ENCODE measurements around the gene DGKG.

DGKG gene

GRCh38 chr3:186176373-186176990 lies 185.6 kb downstream of the DGKG start:
- H3K36me3 ChIP-seq (ENCODE audit: insufficient read depth, low read length), result no peaks in the 10 kb centered on the region
- TF ChIP-seq FOXP2 (optimal IDR thresholded peaks at IDR 0.05; ENCODE audit: control extremely low read depth, extremely low read length, insufficient read depth) (no peak), POLR2AphosphoS5 (IDR thresholded peaks at IDR 0.05; ENCODE audit: borderline replicate concordance, low read depth, low read length) (no peak), EZH2 (IDR thresholded peaks at IDR 0.05) (no peak)

GRCh38 chr3:186173224-186173815 lies 188.7 kb downstream of the DGKG start:
- no peak overlapping the region for H3K27ac ChIP-seq
- no peak overlapping the region for H3K4me3 ChIP-seq
- H3K9ac ChIP-seq (ENCODE audit: insufficient read length), result no peak overlapping the region
- H3K36me3 ChIP-seq (ENCODE audit: insufficient read depth, low read length), result no peaks in the 10 kb centered on the region
- TF ChIP-seq EZH2 (IDR thresholded peaks at IDR 0.05), result no peak
- no peak for TF ChIP-seq FOXP2 (optimal IDR thresholded peaks at IDR 0.05; ENCODE audit: control extremely low read depth, extremely low read length, insufficient read depth)
- no peak for TF ChIP-seq POLR2AphosphoS5 (IDR thresholded peaks at IDR 0.05; ENCODE audit: borderline replicate concordance, low read depth, low read length)
- H3K9me3 ChIP-seq (ENCODE audit: low read depth, low read length), result no peaks in the 10 kb centered on the region
- DNase-seq (ENCODE audit: low read depth, low spot score), result no peak

More at GRCh38 chr3:186176373-186176990, 185.6 kb downstream of the DGKG start:
- H3K9ac ChIP-seq (ENCODE audit: insufficient read length), result no peak overlapping the region
- no peak overlapping the region for H3K27ac ChIP-seq
- no peak for DNase-seq (ENCODE audit: low read depth, low spot score)
- H3K9me3 ChIP-seq (ENCODE audit: low read depth, low read length), result no peaks in the 10 kb centered on the region
- H3K4me3 ChIP-seq, result no peak overlapping the region

- no peak overlapping the region for H3K27ac ChIP-seq
- no peaks in the 10 kb centered on the region for H3K36me3 ChIP-seq (ENCODE audit: insufficient read depth, low read length)
- no peak overlapping the region for H3K4me3 ChIP-seq
- DNase-seq (ENCODE audit: low read depth, low spot score), result no peak
- TF ChIP-seq FOXP2 (optimal IDR thresholded peaks at IDR 0.05; ENCODE audit: control extremely low read depth, extremely low read length, insufficient read depth), result no peak
- no peak for TF ChIP-seq POLR2AphosphoS5 (IDR thresholded peaks at IDR 0.05; ENCODE audit: borderline replicate concordance, low read depth, low read length)
- TF ChIP-seq EZH2 (IDR thresholded peaks at IDR 0.05), result no peak
- no peaks in the 10 kb centered on the region for H3K9me3 ChIP-seq (ENCODE audit: low read depth, low read length)
- H3K9ac ChIP-seq (ENCODE audit: insufficient read length), result no peak overlapping the region
Observed at GRCh38 chr3:186172353-186172752, 189.7 kb downstream of the DGKG start.

GRCh38 chr3:186171521-186171920 lies 190.5 kb downstream of the DGKG start:
- Histone ChIP-seq H3K9me3 (ENCODE audit: low read depth, low read length) (no peaks in the 10 kb centered on the region), H3K27ac (no peak overlapping the region)
- TF ChIP-seq POLR2AphosphoS5 (IDR thresholded peaks at IDR 0.05; ENCODE audit: borderline replicate concordance, low read depth, low read length) (no peak), EZH2 (IDR thresholded peaks at IDR 0.05) (no peak), FOXP2 (optimal IDR thresholded peaks at IDR 0.05; ENCODE audit: control extremely low read depth, extremely low read length, insufficient read depth) (no peak)

GRCh38 chr3:186170516-186170915 lies 191.5 kb downstream of the DGKG start:
- Histone ChIP-seq H3K9me3 (ENCODE audit: low read depth, low read length) (no peaks in the 10 kb centered on the region), H3K9ac (ENCODE audit: insufficient read length) (no peak overlapping the region), H3K4me3 (no peak overlapping the region), H3K27ac (no peak overlapping the region), H3K36me3 (ENCODE audit: insufficient read depth, low read length) (no peaks in the 10 kb centered on the region)
- TF ChIP-seq POLR2AphosphoS5 (IDR thresholded peaks at IDR 0.05; ENCODE audit: borderline replicate concordance, low read depth, low read length) (no peak), EZH2 (IDR thresholded peaks at IDR 0.05) (no peak), FOXP2 (optimal IDR thresholded peaks at IDR 0.05; ENCODE audit: control extremely low read depth, extremely low read length, insufficient read depth) (no peak)
- DNase-seq (ENCODE audit: low read depth, low spot score), result no peak

More at GRCh38 chr3:186171521-186171920, 190.5 kb downstream of the DGKG start:
- Histone ChIP-seq H3K4me3 (no peak overlapping the region), H3K36me3 (ENCODE audit: insufficient read depth, low read length) (no peaks in the 10 kb centered on the region), H3K9ac (ENCODE audit: insufficient read length) (no peak overlapping the region)
- DNase-seq (ENCODE audit: low read depth, low spot score), result no peak

GRCh38 chr3:186169379-186169778 lies 192.7 kb downstream of the DGKG start:
- TF ChIP-seq EZH2 (IDR thresholded peaks at IDR 0.05) (no peak), FOXP2 (optimal IDR thresholded peaks at IDR 0.05; ENCODE audit: control extremely low read depth, extremely low read length, insufficient read depth) (no peak), POLR2AphosphoS5 (IDR thresholded peaks at IDR 0.05; ENCODE audit: borderline replicate concordance, low read depth, low read length) (no peak)
- no peak overlapping the region for H3K4me3 ChIP-seq
- H3K9ac ChIP-seq (ENCODE audit: insufficient read length), result no peak overlapping the region
- no peaks in the 10 kb centered on the region for H3K9me3 ChIP-seq (ENCODE audit: low read depth, low read length)
- H3K36me3 ChIP-seq (ENCODE audit: insufficient read depth, low read length), result no peaks in the 10 kb centered on the region
- H3K27ac ChIP-seq, result no peak overlapping the region
- DNase-seq (ENCODE audit: low read depth, low spot score), result no peak

GRCh38 chr3:186168976-186169375 lies 193.1 kb downstream of the DGKG start:
- no peaks in the 10 kb centered on the region for H3K36me3 ChIP-seq (ENCODE audit: insufficient read depth, low read length)
- DNase-seq (ENCODE audit: low read depth, low spot score), result no peak
- TF ChIP-seq POLR2AphosphoS5 (IDR thresholded peaks at IDR 0.05; ENCODE audit: borderline replicate concordance, low read depth, low read length) (no peak), EZH2 (IDR thresholded peaks at IDR 0.05) (no peak), FOXP2 (optimal IDR thresholded peaks at IDR 0.05; ENCODE audit: control extremely low read depth, extremely low read length, insufficient read depth) (no peak)
- H3K27ac ChIP-seq, result no peak overlapping the region
- H3K9me3 ChIP-seq (ENCODE audit: low read depth, low read length), result no peaks in the 10 kb centered on the region
- no peak overlapping the region for H3K4me3 ChIP-seq
- no peak overlapping the region for H3K9ac ChIP-seq (ENCODE audit: insufficient read length)

GRCh38 chr3:186167646-186168395 lies 194.2 kb downstream of the DGKG start:
- Histone ChIP-seq H3K4me3 (no peak overlapping the region), H3K27ac (no peak overlapping the region), H3K36me3 (ENCODE audit: insufficient read depth, low read length) (no peaks in the 10 kb centered on the region), H3K9me3 (ENCODE audit: low read depth, low read length) (no peaks in the 10 kb centered on the region), H3K9ac (ENCODE audit: insufficient read length) (no peak overlapping the region)
- no peak for DNase-seq (ENCODE audit: low read depth, low spot score)
- no peak for TF ChIP-seq POLR2AphosphoS5 (IDR thresholded peaks at IDR 0.05; ENCODE audit: borderline replicate concordance, low read depth, low read length)

Data from SK-N-MC (cell line).